Calu3 (cell line): Measurements from ENCODE around the gene BLOC1S4. TPM values are rescaled to one million over a fixed set of nuclear protein-coding genes. Genes with fewer than 3 reads are reported as not detected.

ENCODE experiments used
- BruUV-seq: library from RNA; stranded (reverse); fragments of 400-500 nt; replicated peaks from 2 replicates; lab custom pipeline; 2021; lab: Mats Ljungman, UMichigan
- CTCF ChIA-PET: fragments of 300-600 bp; sonication (Branson Sonifier 250); formaldehyde crosslinking; loops from one replicate; lab custom pipeline; 2022; ENCODE audit warnings: antibody characterized with exemption; lab: Charles Lee
- DNase-seq: peaks from one replicate; pipeline ENCODE4 v3.0.0; 2022
- H3K27ac Mint-ChIP-seq: one replicate; pipeline ENCODE4 v1.8.0; 2022; ENCODE audit warnings: mixed read lengths; ENCODE audit not compliant: unreplicated experiment
- H3K27me3 Mint-ChIP-seq: one replicate; pipeline ENCODE4 v1.8.0; 2022; ENCODE audit warnings: mixed read lengths; ENCODE audit not compliant: unreplicated experiment
- H3K36me3 Mint-ChIP-seq: one replicate; pipeline ENCODE4 v1.8.0; 2022; ENCODE audit warnings: mild to moderate bottlenecking, moderate library complexity, mixed read lengths; ENCODE audit not compliant: insufficient read depth, unreplicated experiment
- H3K4me1 Mint-ChIP-seq: one replicate; pipeline ENCODE4 v1.8.0; 2022; ENCODE audit warnings: mild to moderate bottlenecking, low read depth, mixed read lengths; ENCODE audit not compliant: unreplicated experiment
- H3K4me3 Mint-ChIP-seq: one replicate; pipeline ENCODE4 v1.8.0; 2022; ENCODE audit warnings: mild to moderate bottlenecking, low read depth, moderate library complexity, mixed read lengths; ENCODE audit not compliant: unreplicated experiment
- H3K9me3 Mint-ChIP-seq: one replicate; pipeline ENCODE4 v1.8.0; 2022; ENCODE audit warnings: low read depth, mixed read lengths; ENCODE audit not compliant: unreplicated experiment
- CTCF ChIP-seq: fragments of 200-600 bp; IDR thresholded peaks from one replicate; pipeline ENCODE4 v1.8.0; 2022; ENCODE audit warnings: antibody characterized with exemption; ENCODE audit not compliant: unreplicated experiment
- intact Hi-C: fragments of 100-400 bp; cut with micrococcal nuclease; formaldehyde crosslinking; loops from one replicate; pipeline ENCODE4 v1.10.0; 2022; ENCODE audit not compliant: unreplicated experiment
- total RNA-seq: library from RNA; stranded (reverse); gene quantifications from 2 replicates; pipeline ENCODE4 v1.2.3, GENCODE V29; 2022

The BLOC1S4 gene
- total RNA-seq, 1 experiment from 2014 or later, result 9.2 TPM

- no TSS peak for BruUV-seq
These were observed 32.3 kb downstream of the BLOC1S4 start for GRCh38 chr4:6748286-6748685.

DNA sequence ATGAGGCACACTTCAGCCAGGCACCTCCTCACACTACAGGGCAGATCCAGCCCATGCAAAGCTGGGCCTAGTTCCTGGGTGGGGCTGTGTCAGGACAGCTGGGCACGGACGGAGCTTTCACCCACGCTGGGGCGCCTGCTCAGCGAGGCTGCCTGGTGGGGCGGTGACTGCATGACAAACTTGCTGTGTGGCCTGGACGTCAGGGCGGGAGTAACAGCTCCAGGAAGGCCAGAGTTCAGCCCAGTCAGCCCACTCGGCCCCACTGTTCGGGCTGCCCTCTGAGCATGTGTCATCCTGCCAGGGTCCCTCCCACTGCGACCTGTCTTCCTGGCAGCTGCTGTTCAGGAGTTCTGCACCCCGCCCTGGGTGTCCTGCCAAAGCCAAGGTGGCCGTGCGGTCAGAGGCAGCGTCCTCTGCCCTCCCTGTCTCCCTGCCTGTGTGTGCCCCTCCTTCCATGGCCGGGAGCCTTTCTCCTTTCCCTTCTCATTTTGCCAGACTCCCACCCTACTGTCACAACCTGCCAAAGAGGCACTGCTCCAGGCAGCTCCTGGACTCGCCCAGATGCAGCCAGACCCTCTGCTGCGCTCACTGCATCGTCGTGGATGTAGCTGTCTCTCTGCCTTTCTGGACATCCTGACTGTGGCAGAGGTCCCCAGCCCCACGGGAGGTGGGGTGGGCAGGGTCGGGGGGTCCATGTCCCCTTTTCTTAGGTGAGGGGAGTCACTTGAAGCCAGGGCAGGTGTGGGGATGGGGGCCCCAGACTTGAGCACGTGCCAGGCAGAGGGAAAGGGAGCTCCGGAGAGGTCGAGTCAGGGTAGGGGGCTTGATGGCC, 33.6 kb downstream of the BLOC1S4 start:
- intact Hi-C loops, result no loop called here
- Mint-ChIP-seq H3K9me3 (no peaks in the 10 kb centered on the region), H3K4me1 (peaks cover 41% of the 10 kb centered on the region), H3K4me3 (peak overlapping the region; percentile 31), H3K27ac (peak overlapping the region; percentile 54), H3K36me3 (peaks cover 4% of the 10 kb centered on the region), H3K27me3 (no peaks in the 10 kb centered on the region)
- peak; percentile 61 for DNase-seq
- TF ChIP-seq CTCF, result no peak
- BruUV-seq, result no TSS peak
- CTCF ChIA-PET, result interaction anchor here (0.6 kb wide), 1 partner anchor 480 kb away, joined by 4 read pairs; the partner anchor contains the start of gene WFS1

More at GRCh38 chr4:6748286-6748685, 32.3 kb downstream of the BLOC1S4 start:
- Mint-ChIP-seq H3K36me3 (peaks cover 4% of the 10 kb centered on the region), H3K27me3 (no peaks in the 10 kb centered on the region), H3K27ac (no peak overlapping the region), H3K4me1 (peaks cover 41% of the 10 kb centered on the region), H3K9me3 (no peaks in the 10 kb centered on the region), H3K4me3 (no peak overlapping the region)
- CTCF ChIA-PET, result interaction anchor here (0.7 kb wide), 1 partner anchor 8 kb away, joined by 3 read pairs; no protein-coding TSS in a partner anchor
- TF ChIP-seq CTCF, result no peak
- no peak for DNase-seq
- intact Hi-C loops, result no loop called here

DNA sequence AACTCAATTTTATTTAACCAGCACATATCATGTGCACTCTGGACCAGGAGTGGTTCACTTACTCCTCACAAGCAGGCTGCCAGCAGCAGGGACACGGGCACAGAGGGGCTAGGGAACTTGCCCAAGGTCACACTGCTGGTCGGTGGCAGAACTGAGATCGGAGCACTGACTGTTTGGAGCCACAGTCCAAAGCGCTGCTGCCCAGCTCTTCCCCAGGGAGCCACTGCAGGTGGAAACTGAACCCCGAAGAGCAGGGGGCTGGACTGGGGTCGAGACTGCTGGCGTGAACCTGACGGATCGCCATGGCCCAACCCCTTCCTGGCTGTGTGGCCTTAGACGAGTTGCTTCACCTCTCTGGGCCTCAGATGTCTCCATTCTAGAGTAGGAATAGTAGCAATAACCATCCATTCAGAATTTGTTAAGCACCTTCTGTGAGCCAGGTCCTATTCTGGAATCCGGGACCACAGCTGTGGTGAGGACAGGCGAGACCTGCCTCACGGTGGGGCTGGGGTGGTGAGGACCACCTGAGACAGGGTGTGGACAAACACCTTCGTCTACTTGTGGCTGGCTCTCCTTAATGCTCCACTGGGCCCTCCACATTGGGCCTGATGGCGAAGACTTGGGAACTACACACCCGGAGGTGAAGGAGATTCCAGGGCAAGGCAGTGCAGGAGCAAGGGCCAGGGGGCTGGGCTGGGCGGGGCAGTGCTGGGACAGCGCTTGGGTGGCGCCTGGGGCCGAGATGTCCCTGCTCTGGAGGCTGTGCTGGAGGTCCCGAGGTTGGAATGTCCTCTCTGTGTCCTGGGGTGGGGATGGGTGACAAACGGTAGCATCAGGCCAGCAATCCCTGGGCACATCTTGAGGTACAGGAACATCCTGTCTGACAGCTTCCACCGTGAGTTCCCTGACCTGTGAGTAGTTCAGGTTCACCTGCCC, 34.6 kb downstream of the BLOC1S4 start:
- TF ChIP-seq CTCF, result no peak
- Mint-ChIP-seq H3K4me1 (peaks cover 41% of the 10 kb centered on the region), H3K36me3 (peaks cover 4% of the 10 kb centered on the region), H3K27ac (no peak overlapping the region), H3K4me3 (no peak overlapping the region), H3K27me3 (no peaks in the 10 kb centered on the region), H3K9me3 (no peaks in the 10 kb centered on the region)
- BruUV-seq, result no TSS peak
- intact Hi-C loops, result no loop called here
- DNase-seq, result no peak
- CTCF ChIA-PET, result no interaction called here

GRCh38 chr4:6751611-6752485, 35.9 kb downstream of the BLOC1S4 start:
- BruUV-seq, result no TSS peak
- intact Hi-C loops, result loop anchor here (2.0 kb wide), 1 partner anchor 29 kb away; no protein-coding TSS in a partner anchor

More at GRCh38 chr4:6751611-6752485, 35.9 kb downstream of the BLOC1S4 start:
- Mint-ChIP-seq H3K36me3 (peaks cover 4% of the 10 kb centered on the region), H3K27ac (no peak overlapping the region), H3K4me1 (peaks cover 34% of the 10 kb centered on the region), H3K27me3 (no peaks in the 10 kb centered on the region), H3K9me3 (no peaks in the 10 kb centered on the region), H3K4me3 (no peak overlapping the region)
- CTCF ChIA-PET, result no interaction called here
- no peak for TF ChIP-seq CTCF
- no peak for DNase-seq
